Keratinocyte (primary cell): ENCODE measurements around the gene DNAI7.

Experiments used
- EZH2 ChIP-seq: IDR thresholded peaks from one replicate; pipeline ENCODE4 v1.6.1; 2012; ENCODE audit warnings: inconsistent platforms, mild to moderate bottlenecking, low read length, moderate library complexity
- TF ChIP-seq, protein P1 (sequence below), 3 experiments: IDR thresholded peaks in 1 of 3; conservative IDR thresholded peaks in 1 of 3; optimal IDR thresholded peaks in 1 of 3; 2 replicates in 2 of 3; 3 replicates in 1 of 3; pipeline versions ENCODE3 to v1.5.1; 2011; ENCODE audit warnings: low read length in 3 of 3, mild to moderate bottlenecking in 3 of 3, moderate library complexity in 2 of 3, control low read depth in 1 of 3, inconsistent platforms in 1 of 3; ENCODE audit not compliant: insufficient read depth in 2 of 3; ENCODE audit errors: extremely low read depth in 1 of 3

DNA sequence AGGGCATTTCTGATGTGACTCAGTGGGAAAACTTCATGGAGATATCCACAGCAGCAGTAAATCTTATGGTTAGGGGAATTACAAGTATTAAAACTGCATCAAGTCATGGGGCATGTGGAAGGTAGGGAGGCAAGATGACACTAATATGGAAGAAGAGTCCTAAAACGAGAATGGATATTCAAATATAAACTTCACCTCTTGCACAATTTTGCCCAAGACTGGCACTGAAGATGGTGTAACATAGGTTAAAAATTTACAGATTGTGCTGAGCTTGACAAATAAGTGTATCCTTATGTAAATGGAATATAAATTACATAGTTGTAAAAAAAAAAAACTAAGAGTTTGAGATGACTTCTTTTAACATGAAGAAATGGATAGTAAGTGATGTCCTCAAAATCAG, 12.9 kb upstream of the DNAI7 start:
- TF ChIP-seq, protein P1, sequence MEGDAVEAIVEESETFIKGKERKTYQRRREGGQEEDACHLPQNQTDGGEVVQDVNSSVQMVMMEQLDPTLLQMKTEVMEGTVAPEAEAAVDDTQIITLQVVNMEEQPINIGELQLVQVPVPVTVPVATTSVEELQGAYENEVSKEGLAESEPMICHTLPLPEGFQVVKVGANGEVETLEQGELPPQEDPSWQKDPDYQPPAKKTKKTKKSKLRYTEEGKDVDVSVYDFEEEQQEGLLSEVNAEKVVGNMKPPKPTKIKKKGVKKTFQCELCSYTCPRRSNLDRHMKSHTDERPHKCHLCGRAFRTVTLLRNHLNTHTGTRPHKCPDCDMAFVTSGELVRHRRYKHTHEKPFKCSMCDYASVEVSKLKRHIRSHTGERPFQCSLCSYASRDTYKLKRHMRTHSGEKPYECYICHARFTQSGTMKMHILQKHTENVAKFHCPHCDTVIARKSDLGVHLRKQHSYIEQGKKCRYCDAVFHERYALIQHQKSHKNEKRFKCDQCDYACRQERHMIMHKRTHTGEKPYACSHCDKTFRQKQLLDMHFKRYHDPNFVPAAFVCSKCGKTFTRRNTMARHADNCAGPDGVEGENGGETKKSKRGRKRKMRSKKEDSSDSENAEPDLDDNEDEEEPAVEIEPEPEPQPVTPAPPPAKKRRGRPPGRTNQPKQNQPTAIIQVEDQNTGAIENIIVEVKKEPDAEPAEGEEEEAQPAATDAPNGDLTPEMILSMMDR (optimal IDR thresholded peaks at IDR 0.05 in 1 of 3, IDR thresholded peaks at IDR 0.05 in 1 of 3, conservative IDR thresholded peaks at IDR 0.05 in 1 of 3; ENCODE audit: extremely low read depth in 1 of 3, insufficient read depth in 2 of 3, low read length in 3 of 3), result no peak
- TF ChIP-seq EZH2, result no peak
